ENCODE data around the gene MISP3. TPM values are rescaled to one million over a fixed set of nuclear protein-coding genes. Genes with fewer than 3 reads are reported as not detected.
A peak's percentile ranks its signal among the peaks of the same experiment; 100 is the strongest.

Gene MISP3
- polyA plus RNA-seq, 2 of the 4 experiments (the other 2 are of a cell fraction): 1.9 to 2.3 TPM

DNA sequence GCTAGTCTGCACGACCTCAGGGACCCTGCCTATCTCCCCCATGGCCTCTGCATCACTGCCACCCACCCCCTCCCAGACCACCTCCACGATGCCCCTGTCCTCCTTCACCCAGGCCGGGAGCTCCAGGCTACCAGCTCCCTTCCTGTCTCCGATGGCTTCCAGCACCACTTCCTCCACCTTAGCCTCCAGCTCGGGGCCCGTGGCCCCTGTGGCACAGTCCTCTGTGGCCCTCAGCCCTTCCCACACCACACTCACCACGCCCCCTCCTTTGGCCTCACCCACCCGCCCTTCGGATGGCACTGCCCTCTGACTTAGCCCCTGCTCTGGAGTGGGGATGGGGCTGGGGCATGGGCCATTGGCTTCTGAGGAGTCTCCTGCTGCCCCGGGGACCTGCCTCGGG is 17.9 kb upstream of the MISP3 start:
- ChIA-PET CTCF (interaction anchor here (1.1 to 1.4 kb wide), 3 partner anchors 12 to 102 kb away, joined by 3 to 6 read pairs (median 4); partner anchors contain the start of gene ASF1B), POLR2A (interaction anchor here (0.6 kb wide), 1 partner anchor 9 kb away, joined by 3 read pairs; no protein-coding TSS in a partner anchor)
- FAIRE-seq (no peak), ATAC-seq (no peak), DNase-seq (ENCODE audit: low read depth in 1 of 2, low spot score in 1 of 2) (no peak)
- Histone ChIP-seq H3K4me2 (no peak overlapping the region), H3K4me3 (no peak overlapping the region), H3K9me3 (no peaks in the 10 kb centered on the region), H3K27ac (no peak overlapping the region), H3K4me1 (peaks cover 10% of the 10 kb centered on the region)
- TF ChIP-seq RARB (CRISPR knock-in tag; IDR thresholded peaks at IDR 0.05) (no peak), HOXA7 (CRISPR knock-in tag; IDR thresholded peaks at IDR 0.05) (no peak)
- 43% methylated on average over 5 of the region's 11 CpGs for WGBS (ENCODE audit: missing lambda C conversion rate)

DNA sequence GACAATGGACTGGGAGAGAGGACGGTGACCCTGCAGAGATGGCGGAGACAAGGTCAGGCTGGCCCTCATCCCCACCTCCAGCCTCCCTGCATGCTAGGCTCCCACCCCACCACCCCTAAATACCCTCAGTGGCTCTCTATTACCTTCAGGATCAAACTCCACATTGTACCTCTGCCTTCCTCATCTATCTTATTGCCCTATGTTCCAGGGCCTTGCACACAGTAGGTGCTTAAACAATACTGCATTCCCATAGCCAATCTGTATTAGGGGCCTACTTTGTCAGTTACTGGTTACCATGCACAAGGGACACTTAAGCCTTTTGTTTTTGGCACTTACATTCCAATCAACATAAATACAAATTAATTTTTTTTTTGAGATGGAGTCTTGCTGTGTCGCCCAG is 17.2 kb upstream of the MISP3 start:
- 81% methylated on average over 3 of the region's 3 CpGs for whole genome bisulfite sequencing (ENCODE audit: missing lambda C conversion rate)
- CTCF ChIA-PET: interaction anchor here (1.5 to 8.8 kb wide), 3 partner anchors 10 to 16 kb away, joined by 5 to 93 read pairs (median 5); partner anchors contain the start of gene MISP3
- POLR2A ChIA-PET: no interaction called here
- Histone ChIP-seq H3K4me1 (peaks cover 10% of the 10 kb centered on the region), H3K4me2 (no peak overlapping the region), H3K27ac (no peak overlapping the region), H3K9me3 (no peaks in the 10 kb centered on the region), H3K4me3 (no peak overlapping the region)
- no peak for TF ChIP-seq PHF8 (IDR thresholded peaks at IDR 0.05; ENCODE audit: borderline replicate concordance, low read depth)
- TF ChIP-seq MAZ (IDR thresholded peaks at IDR 0.05; ENCODE audit: borderline replicate concordance, low read depth, low read length): no peak
- TF ChIP-seq RNF2 (IDR thresholded peaks at IDR 0.05; ENCODE audit: borderline replicate concordance, low read depth): no peak
- no peak for TF ChIP-seq RFX5 (IDR thresholded peaks at IDR 0.05)
- no peak for TF ChIP-seq MYC (IDR thresholded peaks at IDR 0.05; ENCODE audit: borderline replicate concordance, low read length)
- no peak for TF ChIP-seq HOXB13 (CRISPR knock-in tag; IDR thresholded peaks at IDR 0.05; ENCODE audit: low read depth)
- TF ChIP-seq, protein P1, sequence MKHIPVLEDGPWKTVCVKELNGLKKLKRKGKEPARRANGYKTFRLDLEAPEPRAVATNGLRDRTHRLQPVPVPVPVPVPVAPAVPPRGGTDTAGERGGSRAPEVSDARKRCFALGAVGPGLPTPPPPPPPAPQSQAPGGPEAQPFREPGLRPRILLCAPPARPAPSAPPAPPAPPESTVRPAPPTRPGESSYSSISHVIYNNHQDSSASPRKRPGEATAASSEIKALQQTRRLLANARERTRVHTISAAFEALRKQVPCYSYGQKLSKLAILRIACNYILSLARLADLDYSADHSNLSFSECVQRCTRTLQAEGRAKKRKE (CRISPR knock-in tag; IDR thresholded peaks at IDR 0.05; ENCODE audit: low read depth): no peak
- TF ChIP-seq RARB (CRISPR knock-in tag; IDR thresholded peaks at IDR 0.05): no peak
- TF ChIP-seq HOXA7 (CRISPR knock-in tag; IDR thresholded peaks at IDR 0.05): no peak
- TF ChIP-seq, protein P2, sequence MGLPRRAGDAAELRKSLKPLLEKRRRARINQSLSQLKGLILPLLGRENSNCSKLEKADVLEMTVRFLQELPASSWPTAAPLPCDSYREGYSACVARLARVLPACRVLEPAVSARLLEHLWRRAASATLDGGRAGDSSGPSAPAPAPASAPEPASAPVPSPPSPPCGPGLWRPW (IDR thresholded peaks at IDR 0.05): no peak
- TF ChIP-seq FOXS1 (CRISPR knock-in tag; IDR thresholded peaks at IDR 0.05): no peak
- TF ChIP-seq, protein P3, sequence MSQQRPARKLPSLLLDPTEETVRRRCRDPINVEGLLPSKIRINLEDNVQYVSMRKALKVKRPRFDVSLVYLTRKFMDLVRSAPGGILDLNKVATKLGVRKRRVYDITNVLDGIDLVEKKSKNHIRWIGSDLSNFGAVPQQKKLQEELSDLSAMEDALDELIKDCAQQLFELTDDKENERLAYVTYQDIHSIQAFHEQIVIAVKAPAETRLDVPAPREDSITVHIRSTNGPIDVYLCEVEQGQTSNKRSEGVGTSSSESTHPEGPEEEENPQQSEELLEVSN (IDR thresholded peaks at IDR 0.05; ENCODE audit: borderline replicate concordance, low read depth): no peak
- TF ChIP-seq, protein P4, sequence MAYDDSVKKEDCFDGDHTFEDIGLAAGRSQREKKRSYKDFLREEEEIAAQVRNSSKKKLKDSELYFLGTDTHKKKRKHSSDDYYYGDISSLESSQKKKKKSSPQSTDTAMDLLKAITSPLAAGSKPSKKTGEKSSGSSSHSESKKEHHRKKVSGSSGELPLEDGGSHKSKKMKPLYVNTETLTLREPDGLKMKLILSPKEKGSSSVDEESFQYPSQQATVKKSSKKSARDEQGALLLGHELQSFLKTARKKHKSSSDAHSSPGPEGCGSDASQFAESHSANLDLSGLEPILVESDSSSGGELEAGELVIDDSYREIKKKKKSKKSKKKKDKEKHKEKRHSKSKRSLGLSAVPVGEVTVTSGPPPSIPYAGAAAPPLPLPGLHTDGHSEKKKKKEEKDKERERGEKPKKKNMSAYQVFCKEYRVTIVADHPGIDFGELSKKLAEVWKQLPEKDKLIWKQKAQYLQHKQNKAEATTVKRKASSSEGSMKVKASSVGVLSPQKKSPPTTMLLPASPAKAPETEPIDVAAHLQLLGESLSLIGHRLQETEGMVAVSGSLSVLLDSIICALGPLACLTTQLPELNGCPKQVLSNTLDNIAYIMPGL (CRISPR knock-in tag; IDR thresholded peaks at IDR 0.05; ENCODE audit: borderline replicate concordance): no peak
- no peak for TF ChIP-seq ESRRA (IDR thresholded peaks at IDR 0.05; ENCODE audit: borderline replicate concordance, low read length)
- TF ChIP-seq MAFK (IDR thresholded peaks at IDR 0.05; ENCODE audit: partially characterized antibody): no peak
- no peak for ATAC-seq
- no peak for DNase-seq (ENCODE audit: low read depth in 1 of 2, low spot score in 1 of 2)
- FAIRE-seq: no peak

DNA sequence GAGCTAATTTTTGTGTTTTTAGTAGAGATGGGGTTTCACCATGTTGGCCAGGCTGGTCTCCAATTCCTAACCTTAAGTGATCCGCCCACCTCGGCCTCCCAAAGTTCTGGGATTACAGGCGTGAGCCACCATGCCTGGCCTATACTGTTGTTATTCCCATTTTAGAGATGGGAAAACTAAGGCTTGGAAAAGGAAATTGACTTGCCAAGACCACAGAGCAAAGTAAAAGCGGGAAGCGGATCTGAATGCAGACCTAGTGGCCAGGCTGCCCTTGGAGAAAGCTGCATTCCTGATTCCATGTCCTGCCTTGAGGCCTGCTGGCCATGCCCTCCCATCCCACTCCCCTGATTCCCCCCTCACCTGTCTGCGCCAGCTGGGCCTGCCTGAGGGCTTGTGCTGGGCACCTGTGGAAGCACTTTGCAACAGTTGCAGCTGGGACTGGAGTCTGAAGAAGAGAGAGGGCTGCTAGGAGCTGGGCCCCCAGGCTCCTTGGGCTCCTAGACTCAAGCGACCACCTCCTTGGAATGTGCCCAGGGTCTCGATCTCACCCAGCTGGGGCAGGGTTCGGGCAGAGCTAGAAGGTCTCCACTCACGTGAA is 16.4 kb upstream of the MISP3 start:
- Histone ChIP-seq H3K27ac (no peak overlapping the region), H3K9me3 (no peaks in the 10 kb centered on the region), H3K4me2 (no peak overlapping the region), H3K4me1 (peaks cover 10% of the 10 kb centered on the region), H3K4me3 (no peak overlapping the region)
- ATAC-seq (no peak), DNase-seq (ENCODE audit: low read depth in 1 of 2, low spot score in 1 of 2) (no peak), FAIRE-seq (no peak)
- CTCF ChIA-PET: interaction anchor here (1.0 to 8.8 kb wide), 5 partner anchors 11 to 97 kb away, joined by 3 to 93 read pairs (median 5); partner anchors contain the start of gene MISP3
- 93% methylated on average over 7 of the region's 10 CpGs for WGBS (ENCODE audit: missing lambda C conversion rate)
- POLR2A ChIA-PET: interaction anchor here (1.5 kb wide), 1 partner anchor 16 kb away, joined by 4 read pairs; the partner anchor contains the start of gene MISP3
- TF ChIP-seq KDM1A (IDR thresholded peaks at IDR 0.05; ENCODE audit: low read depth): peak; percentile 47; the same call in 1 of the 2 replicates
- no peak for TF ChIP-seq ZFP36 (IDR thresholded peaks at IDR 0.05; ENCODE audit: borderline replicate concordance, partially characterized antibody)
